Measurements from ENCODE around the gene ZNF814. TPM values are rescaled to one million over a fixed set of nuclear protein-coding genes. Genes with fewer than 3 reads are reported as not detected.
"Not testable (repeated sequence)": the region's sequence is repeated elsewhere in the genome, so short reads cannot be mapped to it uniquely, and the experiment has no call there.

The ZNF814 gene
- total and polyA plus RNA-seq, 2 experiments from 2014 or later, result 3.6 to 14.1 TPM

DNA sequence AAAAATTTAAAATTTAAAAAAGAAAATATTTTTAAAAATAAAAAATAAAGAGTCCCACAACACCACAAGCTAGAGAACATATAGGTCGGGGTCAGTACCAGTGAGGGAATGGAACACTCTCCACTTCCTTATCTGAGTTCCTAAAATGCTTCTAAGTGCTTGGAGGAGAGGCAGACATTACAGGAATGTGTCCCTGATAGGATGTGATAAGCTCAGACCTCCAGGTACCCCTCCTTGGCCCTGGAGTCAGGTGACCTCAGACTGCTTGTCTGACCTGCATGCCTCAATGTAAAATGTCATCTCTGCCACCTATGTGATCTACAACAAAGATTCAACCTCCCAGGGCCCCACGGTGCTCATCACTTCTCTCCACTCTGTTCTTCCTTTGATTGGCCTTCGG lies 2.8 kb downstream of the ZNF814 start:
- no peaks in the 10 kb centered on the region for H3K36me3 ChIP-seq (ENCODE audit: low read depth)
- peaks cover 12% of the 10 kb centered on the region for H3K4me1 ChIP-seq (ENCODE audit: insufficient read depth)
- no peaks in the 10 kb centered on the region; the same call in 1 of the 2 replicates for H4K20me1 ChIP-seq (ENCODE audit: insufficient read depth)
- H3F3A ChIP-seq (ENCODE audit: insufficient read depth), result peaks cover 7% of the 10 kb centered on the region; the same call in 1 of the 2 replicates
- in situ Hi-C loops (cut with MboI), result no loop called here
- no peak overlapping the region for H3K4me3 ChIP-seq
- no peaks in the 10 kb centered on the region for H3K9me2 ChIP-seq (ENCODE audit: insufficient read depth)
- H3K4me2 ChIP-seq (ENCODE audit: unreplicated experiment), result no peak overlapping the region
- WGBS, 2 experiments (ENCODE audit: low coverage in 1 of 2, low lambda C conversion rate in 2 of 2, missing lambda C conversion rate in 2 of 2), result 92 to 96% methylated on average over 3 of the region's 3 CpGs
- H3K27ac ChIP-seq, result no peak overlapping the region
- H3K27me3 ChIP-seq (replicated peaks; ENCODE audit: insufficient read depth), result no peaks in the 10 kb centered on the region
- H3K79me2 ChIP-seq (ENCODE audit: insufficient read depth), result peaks cover 63% of the 10 kb centered on the region
- no peak for DNase-seq
- TF ChIP-seq EZH2 (IDR thresholded peaks at IDR 0.05; ENCODE audit: insufficient read depth, poor library complexity, severe bottlenecking) (no peak), EZH2phosphoT487 (IDR thresholded peaks at IDR 0.05; ENCODE audit: insufficient read depth, low read depth) (no peak)
- H3K9me3 ChIP-seq (ENCODE audit: low read depth), result no peaks in the 10 kb centered on the region
- H3K9ac ChIP-seq, result no peak overlapping the region
- no peak overlapping the region for H2AFZ ChIP-seq

GRCh38 chr19:57873883-57874799 lies 14.7 kb downstream of the ZNF814 start:
- H3K4me3 ChIP-seq; H3K4me1 ChIP-seq (ENCODE audit: insufficient read depth); in situ Hi-C loops (cut with MboI); H3K9me3 ChIP-seq (ENCODE audit: low read depth); H3K27me3 ChIP-seq (replicated peaks; ENCODE audit: insufficient read depth); H3K9ac ChIP-seq; H3K4me2 ChIP-seq (ENCODE audit: unreplicated experiment); H3K27ac ChIP-seq; H4K20me1 ChIP-seq (ENCODE audit: insufficient read depth); H3K9me2 ChIP-seq (ENCODE audit: insufficient read depth); H2AFZ ChIP-seq: not testable (repeated sequence)
- Histone ChIP-seq H3K36me3 (ENCODE audit: low read depth) (peaks cover 45% of the 10 kb centered on the region), H3K79me2 (ENCODE audit: insufficient read depth) (peaks cover 28% of the 10 kb centered on the region), H3F3A (ENCODE audit: insufficient read depth) (peaks cover 53% of the 10 kb centered on the region)
- peak; percentile 25 for DNase-seq
- 89 to 94% methylated on average over 8 of the region's 8 CpGs for WGBS, 2 experiments (ENCODE audit: low coverage in 1 of 2, low lambda C conversion rate in 2 of 2, missing lambda C conversion rate in 2 of 2)

GRCh38 chr19:57872450-57872849 lies 16.4 kb downstream of the ZNF814 start:
- no peak overlapping the region for H2AFZ ChIP-seq
- TF ChIP-seq EZH2 (IDR thresholded peaks at IDR 0.05; ENCODE audit: insufficient read depth, poor library complexity, severe bottlenecking) (no peak), EZH2phosphoT487 (IDR thresholded peaks at IDR 0.05; ENCODE audit: insufficient read depth, low read depth) (no peak)
- H3K36me3 ChIP-seq (ENCODE audit: low read depth), result peaks cover 58% of the 10 kb centered on the region
- in situ Hi-C loops (cut with MboI), result no loop called here
- H3K27me3 ChIP-seq (replicated peaks; ENCODE audit: insufficient read depth), result no peaks in the 10 kb centered on the region
- no peaks in the 10 kb centered on the region for H4K20me1 ChIP-seq (ENCODE audit: insufficient read depth)
- no peaks in the 10 kb centered on the region for H3K9me2 ChIP-seq (ENCODE audit: insufficient read depth)
- peak; percentile 14 for DNase-seq
- peaks cover 23% of the 10 kb centered on the region for H3K79me2 ChIP-seq (ENCODE audit: insufficient read depth)
- H3K4me3 ChIP-seq, result no peak overlapping the region
- H3F3A ChIP-seq (ENCODE audit: insufficient read depth), result peaks cover 59% of the 10 kb centered on the region
- H3K9ac ChIP-seq, result no peak overlapping the region
- H3K9me3 ChIP-seq (ENCODE audit: low read depth), result peaks cover 5% of the 10 kb centered on the region
- no peaks in the 10 kb centered on the region for H3K4me1 ChIP-seq (ENCODE audit: insufficient read depth)
- no peak overlapping the region for H3K4me2 ChIP-seq (ENCODE audit: unreplicated experiment)
- no peak overlapping the region for H3K27ac ChIP-seq

GRCh38 chr19:57870225-57870624 lies 18.6 kb downstream of the ZNF814 start:
- H3K9me3 ChIP-seq (ENCODE audit: low read depth), result peaks cover 5% of the 10 kb centered on the region
- H3K36me3 ChIP-seq (ENCODE audit: low read depth), result peaks cover 77% of the 10 kb centered on the region
- no peaks in the 10 kb centered on the region for H3K4me1 ChIP-seq (ENCODE audit: insufficient read depth)
- H2AFZ ChIP-seq, result no peak overlapping the region
- no peak overlapping the region for H3K27ac ChIP-seq
- no peak overlapping the region for H3K4me3 ChIP-seq
- no peak for DNase-seq
- H3F3A ChIP-seq (ENCODE audit: insufficient read depth), result peaks cover 67% of the 10 kb centered on the region
- WGBS, 2 experiments (ENCODE audit: low coverage in 1 of 2, low lambda C conversion rate in 2 of 2, missing lambda C conversion rate in 2 of 2), result 92 to 100% methylated on average over 2 of the region's 2 CpGs
- in situ Hi-C loops (cut with MboI), result no loop called here
- no peak overlapping the region for H3K4me2 ChIP-seq (ENCODE audit: unreplicated experiment)
- H3K27me3 ChIP-seq (replicated peaks; ENCODE audit: insufficient read depth), result no peaks in the 10 kb centered on the region
- no peak overlapping the region for H3K9ac ChIP-seq
- no peak for TF ChIP-seq EZH2phosphoT487 (IDR thresholded peaks at IDR 0.05; ENCODE audit: insufficient read depth, low read depth)
- TF ChIP-seq EZH2 (IDR thresholded peaks at IDR 0.05; ENCODE audit: insufficient read depth, poor library complexity, severe bottlenecking), result no peak
- peaks cover 35% of the 10 kb centered on the region; the same call in 1 of the 2 replicates for H3K79me2 ChIP-seq (ENCODE audit: insufficient read depth)
- no peaks in the 10 kb centered on the region for H4K20me1 ChIP-seq (ENCODE audit: insufficient read depth)
- H3K9me2 ChIP-seq (ENCODE audit: insufficient read depth), result no peaks in the 10 kb centered on the region

GRCh38 chr19:57869655-57870054 lies 19.2 kb downstream of the ZNF814 start:
- in situ Hi-C loops (cut with MboI); H3K4me1 ChIP-seq (ENCODE audit: insufficient read depth); H2AFZ ChIP-seq; H3K27me3 ChIP-seq (replicated peaks; ENCODE audit: insufficient read depth); H3K4me2 ChIP-seq (ENCODE audit: unreplicated experiment); H3K4me3 ChIP-seq; H4K20me1 ChIP-seq (ENCODE audit: insufficient read depth); H3K9me2 ChIP-seq (ENCODE audit: insufficient read depth); DNase-seq; H3K9me3 ChIP-seq (ENCODE audit: low read depth); H3K9ac ChIP-seq; H3K27ac ChIP-seq: not testable (repeated sequence)
- peaks cover 67% of the 10 kb centered on the region for H3F3A ChIP-seq (ENCODE audit: insufficient read depth)
- H3K36me3 ChIP-seq (ENCODE audit: low read depth), result peaks cover 82% of the 10 kb centered on the region
- 99 to 100% methylated on average over 6 of the region's 6 CpGs for WGBS, 2 experiments (ENCODE audit: low coverage in 1 of 2, low lambda C conversion rate in 2 of 2, missing lambda C conversion rate in 2 of 2)
- peaks cover 37% of the 10 kb centered on the region; the same call in 1 of the 2 replicates for H3K79me2 ChIP-seq (ENCODE audit: insufficient read depth)
